Femur (tissue), 1 donor: Measurements from ENCODE around the gene LSM10.
A peak's percentile ranks its signal among the peaks of the same experiment; 100 is the strongest.

Experiments
- DNase-seq: peaks from one replicate; pipeline ENCODE4 v3.0.0-alpha.2; 2017

The LSM10 gene

GRCh38 chr1:36406440-36406839, 8.7 kb upstream of the LSM10 start:
- no peak for DNase-seq

- DNase-seq, result no peak
These were observed 4.8 kb upstream of the LSM10 start for GRCh38 chr1:36402504-36402890.

- DNase-seq, result no peak
These were observed 4.1 kb upstream of the LSM10 start for GRCh38 chr1:36401602-36402503.

- DNase-seq, result peak; percentile 86
These were observed 3.3 kb upstream of the LSM10 start for GRCh38 chr1:36400825-36401601.

- DNase-seq, result no peak
These were observed 2.8 kb upstream of the LSM10 start for GRCh38 chr1:36400514-36400824.

- no peak for DNase-seq
These were observed 766 bp upstream of the LSM10 start for GRCh38 chr1:36398370-36398977.

- DNase-seq, result no peak
These were observed 678 bp downstream of the LSM10 start for GRCh38 chr1:36397083-36397377.

- DNase-seq, result no peak
These were observed 1.3 kb downstream of the LSM10 start for GRCh38 chr1:36396359-36396758.

- DNase-seq, result no peak
These were observed 4.0 kb downstream of the LSM10 start for GRCh38 chr1:36393686-36394085.

GRCh38 chr1:36392836-36393235, 4.9 kb downstream of the LSM10 start:
- DNase-seq, result no peak

GRCh38 chr1:36391271-36391670, 6.4 kb downstream of the LSM10 start:
- DNase-seq, result no peak

GRCh38 chr1:36390411-36390810, 7.3 kb downstream of the LSM10 start:
- no peak for DNase-seq

GRCh38 chr1:36389999-36390398, 7.7 kb downstream of the LSM10 start:
- no peak for DNase-seq

- no peak for DNase-seq
These were observed 8.4 kb downstream of the LSM10 start for GRCh38 chr1:36389261-36389660.

- DNase-seq, result no peak
These were observed 10.4 kb downstream of the LSM10 start for GRCh38 chr1:36387141-36387949.

GRCh38 chr1:36386265-36387140, 11.2 kb downstream of the LSM10 start:
- DNase-seq, result peak; percentile 94

GRCh38 chr1:36385410-36386264, 12.1 kb downstream of the LSM10 start, which contains the start of gene STK40:
Gene STK40 (minus strand): TSS chr1:36385924. CDS start chr1:36361332, 24,592 bp downstream.
- peak; percentile 99 for DNase-seq

GRCh38 chr1:36384542-36385409, 12.9 kb downstream of the LSM10 start:
- peak; percentile 54 for DNase-seq

- no peak for DNase-seq
These were observed 14.5 kb downstream of the LSM10 start for GRCh38 chr1:36383240-36383639.

GRCh38 chr1:36382669-36383068, 15.0 kb downstream of the LSM10 start:
- no peak for DNase-seq
